SU-DHL-6 (cell line): ENCODE data around the gene CNN3.

ENCODE experiments used
- H2AFZ ChIP-seq: fragments of 200-600 bp; sonication (generic); 2 replicates; pipeline ENCODE4 v1.6.1; 2014; ENCODE audit warnings: low read depth, mild to moderate bottlenecking, moderate library complexity, mixed read lengths, antibody characterized with exemption, low read length; ENCODE audit not compliant: severe bottlenecking
- H3F3A ChIP-seq: fragments of 200-600 bp; shearing (Covaris generic); 2 replicates; pipeline ENCODE4 v1.6.0; 2016; ENCODE audit warnings: antibody characterized with exemption, mild to moderate bottlenecking; ENCODE audit not compliant: insufficient read depth
- H3K27ac ChIP-seq: fragments of 200-600 bp; sonication (generic); 2 replicates; pipeline ENCODE4 v1.5.1; 2016; ENCODE audit warnings: low read depth, mild to moderate bottlenecking, low read length, moderate library complexity, mixed read lengths
- H3K27me3 ChIP-seq: fragments of 200-600 bp; sonication (generic), shearing (Covaris generic); 2 replicates; pipeline ENCODE4 v1.6.0; 2014; ENCODE audit warnings: mild to moderate bottlenecking, low read length
- H3K36me3 ChIP-seq: fragments of 200-600 bp; sonication (generic); 2 replicates; pipeline ENCODE4 v1.6.1; 2014; ENCODE audit warnings: mild to moderate bottlenecking, low read length, mixed read lengths
- H3K4me2 ChIP-seq: fragments of 300-600, 200-600 bp; shearing (Covaris generic), sonication (generic); 2 replicates; pipeline ENCODE4 v1.6.0; 2014; ENCODE audit warnings: low read length, low read depth, mild to moderate bottlenecking; ENCODE audit not compliant: poor library complexity, severe bottlenecking
- H3K4me3 ChIP-seq: fragments of 200-600 bp; sonication (generic); 2 replicates; pipeline ENCODE4 v1.5.1; 2014; ENCODE audit warnings: antibody characterized with exemption, low read length, mild to moderate bottlenecking, mixed read lengths; ENCODE audit not compliant: insufficient read depth, poor library complexity, severe bottlenecking
- H3K79me2 ChIP-seq: fragments of 200-600 bp; sonication (generic); 2 replicates; pipeline ENCODE4 v1.6.1; 2014; ENCODE audit warnings: mild to moderate bottlenecking, low read length, moderate library complexity; ENCODE audit not compliant: insufficient read depth
- H3K9ac ChIP-seq: fragments of 200-600 bp; sonication (generic); 2 replicates; pipeline ENCODE4 v1.7.0; 2014; ENCODE audit warnings: mild to moderate bottlenecking, low read length
- H3K9me2 ChIP-seq: fragments of 200-600 bp; sonication (generic); replicated peaks from 2 replicates; pipeline ENCODE4 v1.6.1; 2014; ENCODE audit warnings: low read length; ENCODE audit not compliant: insufficient read depth
- H3K9me3 ChIP-seq: fragments of 200-600 bp; sonication (generic); 2 replicates; pipeline ENCODE4 v1.6.1; 2014; ENCODE audit warnings: low read length, mixed read lengths; ENCODE audit not compliant: insufficient read depth
- H4K20me1 ChIP-seq: fragments of 200-600 bp; sonication (generic); 2 replicates; pipeline ENCODE4 v1.6.1; 2014; ENCODE audit warnings: low read depth, mild to moderate bottlenecking, antibody characterized with exemption, low read length, moderate library complexity, mixed read lengths
- CTCF ChIP-seq: fragments of 200-600 bp; sonication (generic); IDR thresholded peaks from one replicate; pipeline ENCODE4 v1.5.1; 2017; ENCODE audit warnings: antibody characterized with exemption, mild to moderate bottlenecking, low read length, moderate library complexity; ENCODE audit not compliant: insufficient read depth, poor library complexity, severe bottlenecking
- EZH2phosphoT487 ChIP-seq: fragments of 200-600 bp; sonication (generic), shearing (Covaris generic); conservative IDR thresholded peaks from 2 replicates; pipeline ENCODE4 v1.6.1; 2018; ENCODE audit warnings: mild to moderate bottlenecking, antibody characterized with exemption, low read length, moderate library complexity, mixed read lengths

CNN3 gene

GRCh38 chr1:94883691-94884090 lies 43.2 kb downstream of the CNN3 start:
- no peak overlapping the region for H3K4me2 ChIP-seq
- H3K9ac ChIP-seq = no peak overlapping the region
- no peaks in the 10 kb centered on the region for H3K79me2 ChIP-seq

GRCh38 chr1:94878329-94878728 lies 48.6 kb downstream of the CNN3 start:
- H3K9ac ChIP-seq = no peak overlapping the region
- no peaks in the 10 kb centered on the region for H4K20me1 ChIP-seq
- no peak overlapping the region for H2AFZ ChIP-seq
- no peaks in the 10 kb centered on the region for H3K36me3 ChIP-seq
- no peaks in the 10 kb centered on the region for H3K9me3 ChIP-seq
- H3K4me3 ChIP-seq = no peak overlapping the region
- no peak overlapping the region for H3K4me2 ChIP-seq
- H3K9me2 ChIP-seq = no peaks in the 10 kb centered on the region
- H3K27me3 ChIP-seq = no peaks in the 10 kb centered on the region
- no peaks in the 10 kb centered on the region for H3F3A ChIP-seq
- no peaks in the 10 kb centered on the region for H3K79me2 ChIP-seq
- H3K27ac ChIP-seq = no peak overlapping the region
- no peak for TF ChIP-seq CTCF
- no peak for TF ChIP-seq EZH2phosphoT487

More at GRCh38 chr1:94883691-94884090, 43.2 kb downstream of the CNN3 start:
- Histone ChIP-seq H2AFZ (no peak overlapping the region), H3K9me3 (no peaks in the 10 kb centered on the region), H3K9me2 (no peaks in the 10 kb centered on the region), H3F3A (no peaks in the 10 kb centered on the region), H3K4me3 (no peak overlapping the region), H3K36me3 (no peaks in the 10 kb centered on the region), H3K27me3 (no peaks in the 10 kb centered on the region), H4K20me1 (no peaks in the 10 kb centered on the region), H3K27ac (no peak overlapping the region)
- no peak for TF ChIP-seq CTCF
- no peak for TF ChIP-seq EZH2phosphoT487

GRCh38 chr1:94876362-94876761 lies 50.5 kb downstream of the CNN3 start:
- Histone ChIP-seq H2AFZ (no peak overlapping the region), H3K79me2 (no peaks in the 10 kb centered on the region), H3K9me3 (no peaks in the 10 kb centered on the region), H3K4me3 (no peak overlapping the region), H3K27ac (no peak overlapping the region), H3K27me3 (no peaks in the 10 kb centered on the region), H3K9me2 (no peaks in the 10 kb centered on the region), H3K36me3 (no peaks in the 10 kb centered on the region), H3F3A (no peaks in the 10 kb centered on the region), H3K9ac (no peak overlapping the region), H3K4me2 (no peak overlapping the region), H4K20me1 (no peaks in the 10 kb centered on the region)
- TF ChIP-seq EZH2phosphoT487 (no peak), CTCF (no peak)
